HL-60 (cell line): Measurements from ENCODE around the gene FMN1.
A peak's percentile ranks its signal among the peaks of the same experiment; 100 is the strongest.

Experiments
- DNase-seq, 2 experiments: peaks; one replicate each; pipeline ENCODE4 v3.0.0-alpha.2; 2010 to 2020; ENCODE audit warnings: low read depth in 1 of 2, low spot score in 1 of 2
- H3K27ac ChIP-seq: fragments of 250-450 bp; sonication (Bioruptor Pico); replicated peaks from 2 replicates; pipeline ENCODE4 v1.5.1; 2020; ENCODE audit warnings: mild to moderate bottlenecking, moderate library complexity
- H3K27me3 ChIP-seq: fragments of 250-450 bp; sonication (Bioruptor Pico); 2 replicates; pipeline ENCODE4 v1.5.1; 2021; ENCODE audit warnings: mild to moderate bottlenecking, moderate library complexity; ENCODE audit not compliant: insufficient read depth, poor library complexity, severe bottlenecking
- H3K4me3 ChIP-seq: replicated peaks from 2 replicates; pipeline ENCODE4 v1.5.1; 2011; ENCODE audit warnings: mild to moderate bottlenecking, control low read depth, low read length; ENCODE audit not compliant: insufficient read depth
- GABPA ChIP-seq: IDR thresholded peaks from 2 replicates; pipeline ENCODE4 v1.6.1; 2012; ENCODE audit warnings: low read depth
- POLR2AphosphoS5 ChIP-seq: IDR thresholded peaks from 2 replicates; pipeline ENCODE4 v1.6.1; 2012; ENCODE audit warnings: low read depth
- SPI1 ChIP-seq: IDR thresholded peaks from 2 replicates; pipeline ENCODE4 v1.6.1; 2012; ENCODE audit warnings: low read depth, mild to moderate bottlenecking, borderline replicate concordance
- TF ChIP-seq, protein P1 (sequence below): IDR thresholded peaks from one replicate; pipeline ENCODE4 v1.5.1; 2011; ENCODE audit warnings: low read length, control low read depth, inconsistent platforms; ENCODE audit not compliant: insufficient read depth
- TF ChIP-seq, protein P2 (sequence below): IDR thresholded peaks from 2 replicates; pipeline ENCODE4 v1.6.1; 2012; ENCODE audit warnings: low read depth; ENCODE audit not compliant: insufficient replicate concordance

The FMN1 gene

DNA sequence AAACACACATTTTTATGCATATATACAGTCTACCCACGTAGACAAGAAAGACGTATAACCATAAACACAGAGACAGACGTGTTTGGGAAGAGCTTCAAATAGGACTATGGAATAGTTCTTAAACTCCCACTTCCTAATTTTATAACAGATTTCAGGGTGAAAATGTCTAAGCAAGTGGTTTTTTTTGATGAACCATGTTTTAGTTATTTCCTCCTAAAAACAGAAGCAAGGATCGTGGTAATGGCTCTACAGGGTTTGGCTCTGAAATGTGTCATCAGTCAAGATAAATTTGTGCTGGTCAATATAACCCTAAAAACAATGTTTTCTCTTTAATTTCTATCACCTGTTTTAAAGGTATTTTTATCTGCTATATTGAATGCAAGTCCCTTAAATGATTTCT is 58.2 kb downstream of the FMN1 start:
- DNase-seq = no peak
- no peak overlapping the region for H3K4me3 ChIP-seq
- TF ChIP-seq POLR2AphosphoS5 (no peak), SPI1 (no peak), GABPA (no peak)
- TF ChIP-seq, protein P1, sequence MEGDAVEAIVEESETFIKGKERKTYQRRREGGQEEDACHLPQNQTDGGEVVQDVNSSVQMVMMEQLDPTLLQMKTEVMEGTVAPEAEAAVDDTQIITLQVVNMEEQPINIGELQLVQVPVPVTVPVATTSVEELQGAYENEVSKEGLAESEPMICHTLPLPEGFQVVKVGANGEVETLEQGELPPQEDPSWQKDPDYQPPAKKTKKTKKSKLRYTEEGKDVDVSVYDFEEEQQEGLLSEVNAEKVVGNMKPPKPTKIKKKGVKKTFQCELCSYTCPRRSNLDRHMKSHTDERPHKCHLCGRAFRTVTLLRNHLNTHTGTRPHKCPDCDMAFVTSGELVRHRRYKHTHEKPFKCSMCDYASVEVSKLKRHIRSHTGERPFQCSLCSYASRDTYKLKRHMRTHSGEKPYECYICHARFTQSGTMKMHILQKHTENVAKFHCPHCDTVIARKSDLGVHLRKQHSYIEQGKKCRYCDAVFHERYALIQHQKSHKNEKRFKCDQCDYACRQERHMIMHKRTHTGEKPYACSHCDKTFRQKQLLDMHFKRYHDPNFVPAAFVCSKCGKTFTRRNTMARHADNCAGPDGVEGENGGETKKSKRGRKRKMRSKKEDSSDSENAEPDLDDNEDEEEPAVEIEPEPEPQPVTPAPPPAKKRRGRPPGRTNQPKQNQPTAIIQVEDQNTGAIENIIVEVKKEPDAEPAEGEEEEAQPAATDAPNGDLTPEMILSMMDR = no peak
- TF ChIP-seq, protein P2, sequence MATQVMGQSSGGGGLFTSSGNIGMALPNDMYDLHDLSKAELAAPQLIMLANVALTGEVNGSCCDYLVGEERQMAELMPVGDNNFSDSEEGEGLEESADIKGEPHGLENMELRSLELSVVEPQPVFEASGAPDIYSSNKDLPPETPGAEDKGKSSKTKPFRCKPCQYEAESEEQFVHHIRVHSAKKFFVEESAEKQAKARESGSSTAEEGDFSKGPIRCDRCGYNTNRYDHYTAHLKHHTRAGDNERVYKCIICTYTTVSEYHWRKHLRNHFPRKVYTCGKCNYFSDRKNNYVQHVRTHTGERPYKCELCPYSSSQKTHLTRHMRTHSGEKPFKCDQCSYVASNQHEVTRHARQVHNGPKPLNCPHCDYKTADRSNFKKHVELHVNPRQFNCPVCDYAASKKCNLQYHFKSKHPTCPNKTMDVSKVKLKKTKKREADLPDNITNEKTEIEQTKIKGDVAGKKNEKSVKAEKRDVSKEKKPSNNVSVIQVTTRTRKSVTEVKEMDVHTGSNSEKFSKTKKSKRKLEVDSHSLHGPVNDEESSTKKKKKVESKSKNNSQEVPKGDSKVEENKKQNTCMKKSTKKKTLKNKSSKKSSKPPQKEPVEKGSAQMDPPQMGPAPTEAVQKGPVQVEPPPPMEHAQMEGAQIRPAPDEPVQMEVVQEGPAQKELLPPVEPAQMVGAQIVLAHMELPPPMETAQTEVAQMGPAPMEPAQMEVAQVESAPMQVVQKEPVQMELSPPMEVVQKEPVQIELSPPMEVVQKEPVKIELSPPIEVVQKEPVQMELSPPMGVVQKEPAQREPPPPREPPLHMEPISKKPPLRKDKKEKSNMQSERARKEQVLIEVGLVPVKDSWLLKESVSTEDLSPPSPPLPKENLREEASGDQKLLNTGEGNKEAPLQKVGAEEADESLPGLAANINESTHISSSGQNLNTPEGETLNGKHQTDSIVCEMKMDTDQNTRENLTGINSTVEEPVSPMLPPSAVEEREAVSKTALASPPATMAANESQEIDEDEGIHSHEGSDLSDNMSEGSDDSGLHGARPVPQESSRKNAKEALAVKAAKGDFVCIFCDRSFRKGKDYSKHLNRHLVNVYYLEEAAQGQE = no peak
- no peak overlapping the region for H3K27ac ChIP-seq
- no peaks in the 10 kb centered on the region for H3K27me3 ChIP-seq

DNA sequence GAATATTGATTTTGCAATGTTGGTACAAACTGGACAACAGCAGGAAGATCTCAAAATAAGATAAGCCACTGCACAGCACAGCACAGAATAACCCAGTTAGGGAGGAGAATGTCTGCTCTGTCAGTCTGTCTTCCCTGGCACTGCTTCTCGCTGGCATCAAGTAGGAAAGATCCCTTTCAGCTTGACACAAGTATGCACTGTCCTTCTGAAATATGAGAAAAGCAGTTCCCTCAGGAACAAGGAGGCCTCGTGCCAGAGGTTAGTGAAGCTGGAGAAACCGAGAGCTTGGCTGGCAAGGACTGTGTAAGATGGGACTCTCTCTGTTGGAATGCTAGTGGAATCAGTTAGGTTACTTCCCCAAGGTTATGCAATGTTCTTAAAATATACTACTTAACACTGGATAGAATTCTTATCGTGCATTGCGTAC is 59.1 kb downstream of the FMN1 start:
- H3K4me3 ChIP-seq = no peak overlapping the region
- TF ChIP-seq POLR2AphosphoS5 (no peak), GABPA (no peak), SPI1 (no peak)
- TF ChIP-seq, protein P2 = no peak
- TF ChIP-seq, protein P1 = no peak
- H3K27ac ChIP-seq = no peak overlapping the region
- DNase-seq = no peak
- no peaks in the 10 kb centered on the region for H3K27me3 ChIP-seq

DNA sequence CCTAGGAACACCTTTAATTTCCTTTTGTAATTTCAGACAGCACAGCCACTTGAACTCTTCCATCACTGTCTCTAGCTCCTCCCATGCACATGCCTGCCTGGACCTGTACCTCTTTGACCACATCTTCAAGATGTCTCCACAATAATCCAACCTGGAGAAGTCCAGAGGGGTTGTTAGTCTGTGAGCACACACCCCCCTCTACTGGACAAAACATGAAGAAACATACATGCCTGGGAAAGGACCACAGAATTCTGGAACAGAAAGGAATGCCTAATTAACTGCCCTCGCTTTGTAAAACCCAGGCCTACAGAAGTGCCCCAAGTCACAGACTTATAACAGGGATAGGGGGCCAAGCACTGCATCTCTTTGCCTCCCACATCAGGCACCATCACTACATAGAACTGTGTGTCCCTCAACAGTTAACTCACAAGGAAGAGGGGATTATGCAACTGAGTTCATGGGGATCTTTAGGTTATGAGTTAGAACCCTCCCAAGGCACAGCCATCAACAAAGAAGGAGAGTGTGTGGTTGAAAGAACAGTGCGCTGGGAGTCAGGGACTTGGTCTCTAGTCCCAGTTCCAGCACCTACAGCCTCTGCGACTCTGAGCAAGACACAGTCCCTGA is 61.7 kb downstream of the FMN1 start:
- Histone ChIP-seq H3K27me3 (no peaks in the 10 kb centered on the region), H3K27ac (no peak overlapping the region), H3K4me3 (no peak overlapping the region)
- no peak for DNase-seq
- TF ChIP-seq, protein P1 = peak; percentile 48
- no peak for TF ChIP-seq SPI1

DNA sequence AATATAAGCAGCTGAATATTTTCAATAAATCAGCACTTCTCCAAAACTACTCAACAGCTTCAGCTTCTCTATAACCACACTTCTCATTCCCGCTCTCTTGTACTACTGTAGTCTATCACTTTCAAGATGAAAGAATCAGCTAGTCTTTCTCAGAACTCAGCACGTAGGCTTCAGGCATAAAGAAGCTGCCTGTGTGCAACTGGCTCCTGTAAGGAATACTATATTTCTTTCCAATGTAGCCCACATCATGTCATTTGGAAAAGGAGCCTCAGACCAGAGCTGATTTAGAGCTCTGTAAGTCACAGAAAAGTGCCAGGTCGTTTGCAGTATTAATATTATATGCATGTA is 62.3 kb downstream of the FMN1 start:
- no peak overlapping the region for H3K27ac ChIP-seq
- TF ChIP-seq SPI1 = no peak
- TF ChIP-seq, protein P1 = no peak
- no peak for TF ChIP-seq POLR2AphosphoS5
- no peaks in the 10 kb centered on the region for H3K27me3 ChIP-seq
- no peak overlapping the region for H3K4me3 ChIP-seq
- DNase-seq = no peak
